GM23338 (cell line): ENCODE results near the gene TBL1XR1. TPM values are rescaled to one million over a fixed set of nuclear protein-coding genes. Genes with fewer than 3 reads are reported as not detected.

Experiments used
- ATAC-seq: fragments of 200-7000 bp; cut with Tn5 transposase; 3 replicates; pipeline ENCODE4 v1.9.1; 2020
- DNase-seq: peaks from one replicate; pipeline ENCODE4 v3.0.0-alpha.2; 2015; ENCODE audit warnings: low spot score
- H2AFZ ChIP-seq: fragments of 200-600 bp; sonication (generic); 2 replicates; pipeline ENCODE4 v1.8.0; 2016; ENCODE audit warnings: antibody characterized with exemption, mild to moderate bottlenecking, moderate library complexity
- H3F3A ChIP-seq: fragments of 200-600 bp; sonication (generic); replicated peaks from 2 replicates; pipeline ENCODE4 v1.8.0; 2017; ENCODE audit warnings: antibody characterized with exemption, mixed run types, low read depth
- H3K27ac ChIP-seq: fragments of 200-600 bp; sonication (generic); 2 replicates; pipeline ENCODE4 v1.6.1; 2016; ENCODE audit warnings: low read depth
- H3K27me3 ChIP-seq: fragments of 200-600 bp; sonication (generic); 2 replicates; pipeline ENCODE4 v1.8.0; 2016; ENCODE audit warnings: mild to moderate bottlenecking, mixed run types, moderate library complexity; ENCODE audit not compliant: insufficient read depth
- H3K36me3 ChIP-seq: fragments of 200-600 bp; sonication (generic); 2 replicates; pipeline ENCODE4 v1.8.0; 2016; ENCODE audit warnings: mild to moderate bottlenecking; ENCODE audit not compliant: insufficient read depth
- H3K4me1 ChIP-seq: fragments of 200-600 bp; sonication (generic); 2 replicates; pipeline ENCODE4 v1.8.0; 2016; ENCODE audit warnings: mild to moderate bottlenecking, moderate library complexity; ENCODE audit not compliant: insufficient read depth
- H3K4me2 ChIP-seq: fragments of 200-600 bp; sonication (generic); 2 replicates; pipeline ENCODE4 v1.7.1; 2017; ENCODE audit warnings: mixed run types
- H3K4me3 ChIP-seq: fragments of 200-600 bp; sonication (generic); 2 replicates; pipeline ENCODE4 v1.6.1; 2016; ENCODE audit warnings: mixed run types
- H3K79me2 ChIP-seq: fragments of 200-600 bp; sonication (generic); replicated peaks from 2 replicates; pipeline ENCODE4 v1.8.0; 2017; ENCODE audit warnings: mild to moderate bottlenecking; ENCODE audit not compliant: insufficient read depth
- H3K9me2 ChIP-seq: fragments of 200-600 bp; sonication (generic); 2 replicates; pipeline ENCODE4 v1.8.0; 2017; ENCODE audit not compliant: insufficient read depth
- H4K20me1 ChIP-seq: fragments of 200-600 bp; sonication (generic); replicated peaks from 2 replicates; pipeline ENCODE4 v1.8.0; 2017; ENCODE audit warnings: mild to moderate bottlenecking; ENCODE audit not compliant: insufficient read depth
- H3K27ac Mint-ChIP-seq: 2 replicates; pipeline ENCODE4 v1.8.0; 2020; ENCODE audit warnings: inconsistent platforms, mild to moderate bottlenecking, moderate library complexity, mixed read lengths
- H3K27me3 Mint-ChIP-seq: 3 replicates; pipeline ENCODE4 v1.8.0; 2022; ENCODE audit warnings: low read depth, mild to moderate bottlenecking, moderate library complexity, mixed read lengths, inconsistent platforms; ENCODE audit not compliant: insufficient read depth, poor library complexity
- H3K36me3 Mint-ChIP-seq: 3 replicates; pipeline ENCODE4 v1.8.0; 2021; ENCODE audit warnings: low read depth, mild to moderate bottlenecking, inconsistent platforms, moderate library complexity, mixed read lengths
- H3K4me1 Mint-ChIP-seq: 3 replicates; pipeline ENCODE4 v1.8.0; 2020; ENCODE audit warnings: mild to moderate bottlenecking, inconsistent platforms, mixed read lengths
- H3K4me3 Mint-ChIP-seq: 3 replicates; pipeline ENCODE4 v1.8.0; 2021; ENCODE audit warnings: moderate library complexity, mild to moderate bottlenecking, inconsistent platforms, mixed read lengths
- H3K9me3 Mint-ChIP-seq: 3 replicates; pipeline ENCODE4 v1.8.0; 2020; ENCODE audit warnings: moderate library complexity, mild to moderate bottlenecking, inconsistent platforms, mixed read lengths
- CREB1 ChIP-seq: fragments of 250-450 bp; sonication (Bioruptor Pico); IDR thresholded peaks from 2 replicates; pipeline ENCODE4 v1.5.0; 2020; ENCODE audit warnings: low read depth, mild to moderate bottlenecking, moderate library complexity
- ETS1 ChIP-seq: IDR thresholded peaks from 2 replicates; pipeline ENCODE4 v1.6.1; 2016; ENCODE audit warnings: antibody characterized with exemption
- EZH2 ChIP-seq: fragments of 200-600 bp; sonication (generic); IDR thresholded peaks from one replicate; pipeline ENCODE4 v1.8.0; 2017; ENCODE audit warnings: antibody characterized with exemption, mild to moderate bottlenecking, low read depth; ENCODE audit not compliant: unreplicated experiment
- EZH2phosphoT487 ChIP-seq: fragments of 200-600 bp; sonication (generic); IDR thresholded peaks from one replicate; pipeline ENCODE4 v1.8.1; 2018; ENCODE audit warnings: antibody characterized with exemption; ENCODE audit not compliant: unreplicated experiment
- JUNB ChIP-seq: IDR thresholded peaks from one replicate; pipeline ENCODE4 v1.6.1; 2016; ENCODE audit warnings: antibody characterized with exemption; ENCODE audit not compliant: unreplicated experiment
- NANOG ChIP-seq: IDR thresholded peaks from 2 replicates; pipeline ENCODE4 v1.6.1; 2016; ENCODE audit warnings: antibody characterized with exemption, borderline replicate concordance
- POLR2AphosphoS5 ChIP-seq: IDR thresholded peaks from 2 replicates; pipeline ENCODE4 v1.6.1; 2016; ENCODE audit warnings: antibody characterized with exemption, low read depth
- REST ChIP-seq: IDR thresholded peaks from one replicate; pipeline ENCODE4 v1.6.1; 2018; ENCODE audit warnings: antibody characterized with exemption; ENCODE audit not compliant: unreplicated experiment
- STAT1 ChIP-seq: IDR thresholded peaks from one replicate; pipeline ENCODE4 v1.6.1; 2016; ENCODE audit warnings: antibody characterized with exemption; ENCODE audit not compliant: unreplicated experiment
- ZNF114 ChIP-seq: fragments of 250-450 bp; sonication (Bioruptor Pico); IDR thresholded peaks from 2 replicates; pipeline ENCODE4 v1.5.0; 2020; ENCODE audit warnings: mild to moderate bottlenecking, moderate library complexity
- ZNF331 ChIP-seq: fragments of 250-450 bp; sonication (Bioruptor Pico); IDR thresholded peaks from 2 replicates; pipeline ENCODE4 v1.5.0; 2020; ENCODE audit warnings: low read depth, mild to moderate bottlenecking, moderate library complexity
- polyA plus RNA-seq: library from polyadenylated mRNA; unstranded; fragments of >200 nt; fragmentation: Nextera tagmentation; extraction: Ambion mirVana; gene quantifications from 2 replicates; pipeline ENCODE4 v1.2.1, GENCODE V29; 2016
- total RNA-seq: library from RNA; depleted of rRNA; stranded (reverse); fragments of >200 nt; shearing (Covaris generic); gene quantifications from 2 replicates; pipeline ENCODE4 v1.2.3, GENCODE V29; 2014
- TF ChIP-seq, protein P1 (sequence below), 2 experiments: fragments of 200-600 bp in 1 of 2; sonication (generic) in 1 of 2; conservative IDR thresholded peaks; 2 replicates each; pipeline versions ENCODE4 v1.5.1 to v1.6.1; 2016 to 2017; ENCODE audit warnings: antibody characterized with exemption in 2 of 2, low read depth in 2 of 2, mild to moderate bottlenecking in 2 of 2, moderate library complexity in 1 of 2

TBL1XR1 gene
- total and polyA plus RNA-seq, 2 experiments from 2014 or later, result 49.6 to 122 TPM

- Histone ChIP-seq H3K27me3 (no peaks in the 10 kb centered on the region), H3K9me2 (no peaks in the 10 kb centered on the region), H3K36me3 (no peaks in the 10 kb centered on the region), H4K20me1 (peaks cover 84% of the 10 kb centered on the region), H3K79me2 (peaks cover 99% of the 10 kb centered on the region), H3K4me1 (peaks cover 26% of the 10 kb centered on the region), H3K4me2 (no peak overlapping the region), H2AFZ (no peak overlapping the region), H3K4me3 (no peak overlapping the region), H3K27ac (0 out of 2 replicates have a peak overlapping the region, but pooled peaks have one; percentile 56), H3F3A (no peaks in the 10 kb centered on the region)
- TF ChIP-seq, protein P1, sequence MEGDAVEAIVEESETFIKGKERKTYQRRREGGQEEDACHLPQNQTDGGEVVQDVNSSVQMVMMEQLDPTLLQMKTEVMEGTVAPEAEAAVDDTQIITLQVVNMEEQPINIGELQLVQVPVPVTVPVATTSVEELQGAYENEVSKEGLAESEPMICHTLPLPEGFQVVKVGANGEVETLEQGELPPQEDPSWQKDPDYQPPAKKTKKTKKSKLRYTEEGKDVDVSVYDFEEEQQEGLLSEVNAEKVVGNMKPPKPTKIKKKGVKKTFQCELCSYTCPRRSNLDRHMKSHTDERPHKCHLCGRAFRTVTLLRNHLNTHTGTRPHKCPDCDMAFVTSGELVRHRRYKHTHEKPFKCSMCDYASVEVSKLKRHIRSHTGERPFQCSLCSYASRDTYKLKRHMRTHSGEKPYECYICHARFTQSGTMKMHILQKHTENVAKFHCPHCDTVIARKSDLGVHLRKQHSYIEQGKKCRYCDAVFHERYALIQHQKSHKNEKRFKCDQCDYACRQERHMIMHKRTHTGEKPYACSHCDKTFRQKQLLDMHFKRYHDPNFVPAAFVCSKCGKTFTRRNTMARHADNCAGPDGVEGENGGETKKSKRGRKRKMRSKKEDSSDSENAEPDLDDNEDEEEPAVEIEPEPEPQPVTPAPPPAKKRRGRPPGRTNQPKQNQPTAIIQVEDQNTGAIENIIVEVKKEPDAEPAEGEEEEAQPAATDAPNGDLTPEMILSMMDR (conservative IDR thresholded peaks at IDR 0.05; ENCODE audit: low read depth in 2 of 2), result no peak
- peaks cover 43% of the 10 kb centered on the region for H3K4me1 Mint-ChIP-seq
- no peak for ATAC-seq
- DNase-seq, result no peak
- no peak overlapping the region for H3K27ac Mint-ChIP-seq
- peaks cover 7% of the 10 kb centered on the region for H3K36me3 Mint-ChIP-seq
- no peak overlapping the region for H3K4me3 Mint-ChIP-seq
- no peaks in the 10 kb centered on the region for H3K27me3 Mint-ChIP-seq
- H3K9me3 Mint-ChIP-seq, result no peaks in the 10 kb centered on the region
These were observed 65.2 kb downstream of the TBL1XR1 start for GRCh38 chr3:177131927-177132636.

GRCh38 chr3:177127008-177127407, 70.3 kb downstream of the TBL1XR1 start:
- no peaks in the 10 kb centered on the region for H3K27me3 Mint-ChIP-seq
- peaks cover 62% of the 10 kb centered on the region for H3K4me1 ChIP-seq
- no peak overlapping the region for H3K4me2 ChIP-seq
- no peaks in the 10 kb centered on the region for H3K9me2 ChIP-seq
- H3K4me3 ChIP-seq, result no peak overlapping the region
- ATAC-seq (no peak), DNase-seq (no peak)
- H3K4me1 Mint-ChIP-seq, result peaks cover 63% of the 10 kb centered on the region
- H3K79me2 ChIP-seq, result peaks cover 100% of the 10 kb centered on the region
- H4K20me1 ChIP-seq, result peaks cover 92% of the 10 kb centered on the region
- no peak overlapping the region for H2AFZ ChIP-seq
- H3K9me3 Mint-ChIP-seq, result no peaks in the 10 kb centered on the region
- no peak overlapping the region for H3K4me3 Mint-ChIP-seq
- no peaks in the 10 kb centered on the region for H3K36me3 ChIP-seq
- H3K27ac ChIP-seq, result no peak overlapping the region
- H3F3A ChIP-seq, result no peaks in the 10 kb centered on the region
- H3K27ac Mint-ChIP-seq, result no peak overlapping the region
- no peaks in the 10 kb centered on the region for H3K27me3 ChIP-seq
- H3K36me3 Mint-ChIP-seq, result no peaks in the 10 kb centered on the region; the same call in 2 of the 3 replicates
- TF ChIP-seq, protein P1 (conservative IDR thresholded peaks at IDR 0.05; ENCODE audit: low read depth in 2 of 2), result no peak
- TF ChIP-seq STAT1 (no peak), EZH2phosphoT487 (no peak), JUNB (no peak), ZNF114 (CRISPR knock-in tag) (no peak), ZNF331 (CRISPR knock-in tag) (no peak), NANOG (no peak), CREB1 (CRISPR knock-in tag) (no peak), REST (no peak), POLR2AphosphoS5 (no peak), EZH2 (no peak), ETS1 (no peak)
